Neutrophil (primary cell): ENCODE measurements around the gene SLC9A7.

Source experiments
- H3K27ac ChIP-seq: fragments of 200-600 bp; sonication (generic); 2 replicates; pipeline ENCODE4 v1.5.1; 2016; ENCODE audit warnings: mild to moderate bottlenecking, moderate library complexity
- H3K27me3 ChIP-seq: fragments of 200-600 bp; sonication (generic); 2 replicates; pipeline ENCODE4 v1.6.0; 2016; ENCODE audit warnings: mild to moderate bottlenecking
- H3K36me3 ChIP-seq: fragments of 200-600 bp; sonication (generic); 2 replicates; pipeline ENCODE4 v1.5.1; 2017
- H3K4me1 ChIP-seq, 2 experiments: fragments of 200-600 bp in 1 of 2; sonication (generic) in 1 of 2; 1 replicate in 1 of 2; 2 replicates in 1 of 2; pipeline versions ENCODE4 v1.5.1 to v1.6.1; 2013 to 2016; ENCODE audit warnings: low read depth in 1 of 2, low read length in 1 of 2, mild to moderate bottlenecking in 1 of 2, moderate library complexity in 1 of 2; ENCODE audit not compliant: control insufficient read depth in 1 of 2, insufficient read depth in 1 of 2
- H3K4me3 ChIP-seq, 2 experiments: fragments of 200-600 bp in 1 of 2; sonication (generic) in 1 of 2; 1 replicate in 1 of 2; 2 replicates in 1 of 2; pipeline ENCODE4 v1.5.1; 2013 to 2016; ENCODE audit warnings: low read depth in 1 of 2, low read length in 1 of 2, mild to moderate bottlenecking in 1 of 2, moderate library complexity in 1 of 2
- H3K9me3 ChIP-seq: fragments of 200-600 bp; sonication (generic); 2 replicates; pipeline ENCODE4 v1.5.1; 2016
- CTCF ChIP-seq: fragments of 200-600 bp; sonication (generic); IDR thresholded peaks from 2 replicates; pipeline ENCODE4 v1.5.1; 2016; ENCODE audit warnings: antibody characterized with exemption

The SLC9A7 gene

GRCh38 chrX:46716796-46717195, 42.1 kb downstream of the SLC9A7 start:
- Histone ChIP-seq H3K36me3 (no peaks in the 10 kb centered on the region), H3K9me3 (no peaks in the 10 kb centered on the region), H3K27me3 (no peaks in the 10 kb centered on the region), H3K27ac (no peak overlapping the region), H3K4me1 (peaks cover 10 to 14% of the 10 kb centered on the region in 2 experiments), H3K4me3 (no peak overlapping the region)
- no peak for TF ChIP-seq CTCF

GRCh38 chrX:46715997-46716396, 42.9 kb downstream of the SLC9A7 start:
- TF ChIP-seq CTCF: no peak
- Histone ChIP-seq H3K4me3 (no peak overlapping the region), H3K27me3 (no peaks in the 10 kb centered on the region), H3K4me1 (peaks cover 10 to 19% of the 10 kb centered on the region in 2 experiments), H3K9me3 (no peaks in the 10 kb centered on the region), H3K27ac (no peak overlapping the region), H3K36me3 (no peaks in the 10 kb centered on the region)

- TF ChIP-seq CTCF: no peak
Observed at GRCh38 chrX:46715530-46715929, 43.4 kb downstream of the SLC9A7 start.

GRCh38 chrX:46713672-46714490, 45.0 kb downstream of the SLC9A7 start:
- H3K4me1 ChIP-seq: peaks cover 10 to 19% of the 10 kb centered on the region in 2 experiments
- no peaks in the 10 kb centered on the region for H3K27me3 ChIP-seq
- H3K4me3 ChIP-seq: no peak overlapping the region
- no peak overlapping the region for H3K27ac ChIP-seq
- TF ChIP-seq CTCF: no peak
- no peaks in the 10 kb centered on the region for H3K36me3 ChIP-seq
- no peaks in the 10 kb centered on the region for H3K9me3 ChIP-seq

More at GRCh38 chrX:46715530-46715929, 43.4 kb downstream of the SLC9A7 start:
- Histone ChIP-seq H3K27me3 (no peaks in the 10 kb centered on the region), H3K27ac (no peak overlapping the region), H3K36me3 (no peaks in the 10 kb centered on the region), H3K4me1 (peaks cover 10 to 19% of the 10 kb centered on the region in 2 experiments), H3K4me3 (no peak overlapping the region), H3K9me3 (no peaks in the 10 kb centered on the region)

GRCh38 chrX:46712764-46713163, 46.2 kb downstream of the SLC9A7 start:
- H3K4me3 ChIP-seq: no peak overlapping the region
- peaks cover 10 to 19% of the 10 kb centered on the region in 2 experiments for H3K4me1 ChIP-seq
- no peak for TF ChIP-seq CTCF
- no peaks in the 10 kb centered on the region for H3K36me3 ChIP-seq
- no peaks in the 10 kb centered on the region for H3K27me3 ChIP-seq
- no peaks in the 10 kb centered on the region for H3K9me3 ChIP-seq
- H3K27ac ChIP-seq: no peak overlapping the region
